ENCODE results near the gene YKT6. TPM values are rescaled to one million over a fixed set of nuclear protein-coding genes. Genes with fewer than 3 reads are reported as not detected.

Gene YKT6
- total and polyA plus RNA-seq, 3 donors from 2014 or later = 66.5 to 85.9 (median 72.3) TPM

GRCh38 chr7:44228571-44229350 lies 28.0 kb downstream of the YKT6 start:
- Histone ChIP-seq H3K4me1 (no peaks in the 10 kb centered on the region), H3K36me3 (ENCODE audit: low read depth, missing control alignments) (no peaks in the 10 kb centered on the region), H3K27ac (no peak overlapping the region), H3K4me3 (no peak overlapping the region), H3K9me3 (no peaks in the 10 kb centered on the region), H3K27me3 (no peaks in the 10 kb centered on the region)
- DNase-seq = no peak
- TF ChIP-seq CTCF (IDR thresholded peaks at IDR 0.05) = no peak
- TF ChIP-seq POLR2A (IDR thresholded peaks at IDR 0.05) = no peak
- 81 to 84% methylated on average over 14 to 29 of the region's 29 CpGs for WGBS, 2 donors
- intact Hi-C loops (cut with DNase I; ENCODE audit: low total_unique reads) = no loop called here

GRCh38 chr7:44229546-44230105 lies 28.8 kb downstream of the YKT6 start:
- WGBS, 2 donors = 86 to 90% methylated on average over 11 of the region's 11 CpGs
- no peak for DNase-seq
- TF ChIP-seq CTCF (IDR thresholded peaks at IDR 0.05) = no peak
- TF ChIP-seq POLR2A (IDR thresholded peaks at IDR 0.05) = no peak

GRCh38 chr7:44230286-44230685 lies 29.5 kb downstream of the YKT6 start:
- no peak overlapping the region for H3K27ac ChIP-seq
- no peak for TF ChIP-seq POLR2A (IDR thresholded peaks at IDR 0.05)
- TF ChIP-seq CTCF (IDR thresholded peaks at IDR 0.05) = no peak
- DNase-seq = no peak
- no peak overlapping the region for H3K4me3 ChIP-seq
- no peaks in the 10 kb centered on the region for H3K36me3 ChIP-seq (ENCODE audit: low read depth, missing control alignments)
- no peaks in the 10 kb centered on the region for H3K4me1 ChIP-seq
- H3K27me3 ChIP-seq = no peaks in the 10 kb centered on the region
- 91 to 100% methylated on average over 1 to 7 of the region's 7 CpGs for WGBS, 2 donors
- no peaks in the 10 kb centered on the region for H3K9me3 ChIP-seq
- intact Hi-C loops (cut with DNase I; ENCODE audit: low total_unique reads) = no loop called here

More at GRCh38 chr7:44229546-44230105, 28.8 kb downstream of the YKT6 start:
- H3K4me3 ChIP-seq = no peak overlapping the region
- no peaks in the 10 kb centered on the region for H3K9me3 ChIP-seq
- no peak overlapping the region for H3K27ac ChIP-seq
- H3K27me3 ChIP-seq = no peaks in the 10 kb centered on the region
- intact Hi-C loops (cut with DNase I; ENCODE audit: low total_unique reads) = no loop called here
- H3K4me1 ChIP-seq = no peaks in the 10 kb centered on the region
- H3K36me3 ChIP-seq (ENCODE audit: low read depth, missing control alignments) = no peaks in the 10 kb centered on the region

GRCh38 chr7:44231088-44231487 lies 30.3 kb downstream of the YKT6 start:
- intact Hi-C loops (cut with DNase I; ENCODE audit: low total_unique reads) = no loop called here
- TF ChIP-seq CTCF (IDR thresholded peaks at IDR 0.05) = no peak
- TF ChIP-seq POLR2A (IDR thresholded peaks at IDR 0.05) = no peak
- H3K4me1 ChIP-seq = no peaks in the 10 kb centered on the region
- H3K36me3 ChIP-seq (ENCODE audit: low read depth, missing control alignments) = no peaks in the 10 kb centered on the region
- WGBS, 2 donors = 86 to 92% methylated on average over 9 to 12 of the region's 12 CpGs
- H3K27ac ChIP-seq = no peak overlapping the region
- no peak for DNase-seq
- H3K9me3 ChIP-seq = no peaks in the 10 kb centered on the region
- no peaks in the 10 kb centered on the region for H3K27me3 ChIP-seq
- no peak overlapping the region for H3K4me3 ChIP-seq

All from testis (tissue), 3 donors.